NOMO-1 (cell line): ENCODE results near the gene ZNF487.
A peak's percentile ranks its signal among the peaks of the same experiment; 100 is the strongest.
"Not testable (repeated sequence)": the region's sequence is repeated elsewhere in the genome, so short reads cannot be mapped to it uniquely, and the experiment has no call there.

Source experiments
- DNase-seq, 2 experiments: peaks; one replicate each; lab custom pipeline; 2025; ENCODE audit not compliant: unreplicated experiment in 2 of 2; lab: John Stamatoyannopoulos, UW

ZNF487 gene

DNA sequence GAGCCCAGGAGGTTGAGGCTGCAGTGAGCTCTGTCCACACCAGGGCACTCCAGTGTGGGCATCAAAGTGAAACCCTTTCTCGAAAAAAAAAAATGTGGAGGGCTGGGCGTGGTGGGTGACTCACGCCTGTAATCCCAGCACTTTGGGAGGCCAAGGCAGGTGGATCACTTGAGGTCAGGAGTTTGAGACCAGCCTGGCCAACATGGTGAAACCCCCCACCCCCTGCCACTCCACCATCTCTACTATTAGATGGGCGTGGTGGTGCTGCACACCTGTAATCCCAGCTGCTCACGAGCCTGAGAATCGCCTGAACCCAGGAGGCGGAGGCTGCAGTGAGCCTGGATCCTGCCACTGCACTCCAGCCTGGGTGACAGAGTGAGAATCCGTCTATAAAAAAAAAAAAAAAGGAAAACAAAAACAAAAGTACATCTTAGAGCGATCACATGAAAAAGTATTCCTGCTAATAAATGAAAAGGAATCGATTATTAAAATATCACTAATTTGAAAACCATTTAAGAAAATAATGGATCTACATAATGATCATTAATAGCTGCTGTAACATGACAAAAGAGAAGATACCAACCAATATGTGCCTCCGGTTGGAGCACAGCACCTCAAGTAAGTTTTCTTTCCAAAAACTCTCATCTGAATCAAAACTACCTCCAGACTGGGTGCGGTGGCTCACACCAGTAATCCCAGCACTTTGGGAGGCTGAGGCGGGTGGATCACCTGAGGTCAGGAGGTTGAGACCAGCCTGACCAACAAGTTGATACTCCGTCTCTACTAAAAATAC is 32.8 kb upstream of the ZNF487 start:
- no peak for DNase-seq

DNA sequence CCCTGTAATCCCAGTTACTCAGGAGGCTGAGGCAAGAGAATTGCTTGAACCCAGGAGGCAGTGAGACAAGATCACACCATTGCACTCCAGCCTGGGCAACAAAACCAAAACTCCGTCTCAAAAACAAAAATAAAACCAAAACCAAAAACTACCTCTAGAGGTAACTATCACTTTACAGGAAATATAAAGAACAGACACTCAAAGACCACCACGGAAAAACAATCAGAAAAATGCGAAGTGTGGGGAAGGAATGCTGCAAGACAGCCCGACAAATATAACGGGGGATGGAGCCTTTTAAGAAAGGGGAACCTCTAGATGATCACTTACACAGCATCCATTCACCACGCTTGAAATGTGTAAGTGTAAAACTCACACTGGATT is 32.2 kb upstream of the ZNF487 start:
- peak in 1 of 2 experiments; percentile 44 for DNase-seq

DNA sequence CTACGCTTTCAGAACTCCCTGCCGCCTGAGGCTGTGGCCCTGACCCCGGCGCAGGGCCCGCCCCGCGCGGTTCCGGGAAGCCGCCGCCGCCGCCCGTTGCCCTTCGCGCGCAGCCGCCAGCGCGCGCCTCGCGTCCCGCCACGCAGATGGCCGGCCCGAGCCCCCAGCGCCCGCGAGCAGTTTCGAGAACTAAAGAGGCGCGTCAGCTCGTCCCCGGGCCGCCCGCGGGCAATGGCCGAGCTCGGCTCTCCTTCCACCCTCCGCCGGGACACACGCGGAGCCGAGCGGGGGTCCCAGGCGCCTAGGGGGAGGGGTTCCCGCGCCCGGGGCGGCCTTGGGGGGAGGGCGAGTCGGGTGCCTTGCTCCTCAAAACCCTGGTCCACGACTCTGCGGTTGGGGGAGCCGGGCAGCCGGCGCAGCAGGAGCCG is 29.7 kb upstream of the ZNF487 start:
- DNase-seq, result peak; percentile 34 to 54

DNA sequence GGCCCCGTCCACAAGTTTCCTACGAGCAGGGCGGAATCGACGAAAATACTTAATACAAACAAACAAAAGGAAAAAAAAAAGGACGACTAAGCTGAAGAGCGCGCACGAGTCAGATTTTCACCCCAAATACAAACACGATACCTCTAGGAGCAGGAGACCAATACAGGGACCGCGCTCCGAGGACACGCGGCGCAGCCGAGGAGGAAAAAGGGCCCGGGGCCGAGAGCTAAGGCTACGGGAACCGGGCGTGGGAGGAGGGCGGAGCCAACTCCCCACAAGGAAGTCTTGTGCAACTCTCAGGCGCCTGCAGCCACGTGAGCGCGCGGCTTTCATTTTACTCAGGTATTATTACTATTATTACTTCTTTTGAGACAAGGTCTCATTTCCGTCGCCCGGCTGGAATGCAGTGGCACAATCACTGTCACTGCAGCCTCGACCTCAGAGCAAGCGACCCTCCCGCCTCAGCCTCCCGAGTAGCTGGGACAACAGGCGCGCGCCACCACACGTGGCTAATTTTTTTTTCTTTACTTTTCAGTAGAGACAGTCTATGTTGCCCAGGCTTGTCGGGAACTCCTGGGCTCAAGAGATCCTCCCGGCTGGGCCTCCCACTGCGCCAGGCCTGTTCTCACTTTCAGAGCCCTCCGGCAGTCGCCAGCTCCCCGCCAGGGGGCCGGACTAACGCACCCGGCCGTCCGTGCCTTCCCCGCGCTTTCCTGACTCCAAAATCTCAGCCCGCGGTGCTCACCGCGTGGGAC is 29.2 kb upstream of the ZNF487 start:
- peak; percentile 91 to 94 for DNase-seq

DNA sequence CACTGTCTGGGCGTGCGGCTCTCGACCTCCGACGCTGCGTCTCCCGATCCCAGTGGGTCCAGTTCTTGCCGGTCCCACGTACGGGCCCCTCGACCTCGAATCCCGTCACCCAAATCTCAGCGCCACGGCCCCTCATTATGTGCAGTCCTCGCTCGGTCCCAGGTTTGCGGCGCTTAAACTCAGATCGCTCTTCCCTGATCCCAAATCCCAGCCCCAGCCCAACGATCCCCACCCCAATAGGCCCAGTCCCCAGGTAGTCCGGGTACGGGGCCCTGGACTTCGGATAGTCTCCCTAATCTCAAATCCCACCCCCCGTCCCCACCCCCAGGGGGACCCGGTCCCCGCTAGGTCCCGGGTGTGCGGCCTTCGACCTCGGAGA is 28.6 kb upstream of the ZNF487 start:
- no peak for DNase-seq

DNA sequence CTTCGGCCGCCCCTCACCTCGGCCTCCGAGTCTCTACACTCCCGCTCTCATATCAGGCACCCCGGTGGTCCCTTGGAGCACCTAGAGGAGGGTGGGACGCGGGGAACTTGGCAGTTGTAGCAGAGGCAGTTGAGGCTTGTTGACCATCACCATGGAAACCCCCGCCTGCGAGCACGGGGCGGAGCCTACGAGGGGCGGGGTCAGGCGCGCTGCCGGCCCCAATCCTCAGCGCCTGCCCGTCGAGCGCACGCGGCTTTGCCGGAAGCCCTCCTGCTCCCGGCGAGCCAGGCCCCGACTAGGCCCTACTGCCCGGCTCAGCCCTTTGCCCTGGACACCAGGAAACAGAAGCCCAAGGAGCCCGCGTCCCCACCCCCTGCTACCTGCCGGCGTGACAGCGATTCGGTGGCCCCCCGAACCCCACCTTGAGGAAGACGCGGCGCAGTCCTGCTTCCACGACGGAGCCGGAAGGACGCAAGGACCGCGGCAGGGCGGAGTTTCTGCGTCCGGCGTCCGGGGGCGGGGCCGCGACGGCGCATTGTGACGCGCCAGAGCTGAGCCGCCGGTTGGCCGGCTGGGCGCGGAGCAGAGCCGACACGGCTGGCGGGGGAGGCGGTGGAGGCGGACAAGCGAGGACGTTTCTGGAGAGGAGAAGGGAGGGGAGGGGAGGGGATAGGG is 28.1 kb upstream of the ZNF487 start, which contains the start of gene HNRNPF:
HNRNPF (minus strand) TSS at position 477 of the 675 bp plus-strand sequence. CDS start 21,302 bp downstream, outside the sequence.
- peak; percentile 90 to 95 for DNase-seq

DNA sequence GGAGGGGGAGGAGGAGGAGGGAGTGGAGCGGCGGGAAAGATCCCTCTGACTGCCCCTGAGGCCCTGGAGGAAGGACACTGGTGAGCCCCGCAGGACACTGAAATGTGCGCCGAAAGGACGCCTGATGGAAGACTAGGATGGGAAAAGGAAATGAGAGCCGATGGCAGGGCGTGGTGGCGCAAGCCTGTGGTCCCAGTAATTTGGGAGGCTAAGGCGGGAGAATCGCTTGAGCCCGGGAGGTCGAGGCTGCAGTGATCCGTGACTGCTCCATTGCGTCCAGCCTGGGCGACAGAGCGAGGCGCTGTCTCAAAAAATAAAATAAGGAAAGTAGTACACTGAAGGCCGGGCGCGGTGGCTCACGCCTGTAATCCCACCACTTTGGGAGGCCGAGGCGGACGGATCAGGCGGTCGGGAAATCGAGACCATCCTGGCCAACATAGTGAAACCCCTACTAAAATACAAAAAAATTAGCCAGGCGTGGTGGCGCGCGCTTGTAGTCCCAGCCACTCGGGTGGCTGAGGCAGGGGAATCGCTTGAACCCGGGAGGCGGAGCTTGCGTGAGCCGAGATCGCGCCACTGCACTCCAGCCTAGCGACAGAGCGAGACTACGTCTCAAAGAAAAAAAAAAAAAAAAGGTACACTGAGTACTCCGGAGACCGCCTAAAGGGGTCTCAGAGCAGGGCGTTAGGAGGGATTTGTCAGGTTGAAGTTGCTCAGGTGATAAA is 27.4 kb upstream of the ZNF487 start:
- DNase-seq, result peak in 1 of 2 experiments; percentile 37

DNA sequence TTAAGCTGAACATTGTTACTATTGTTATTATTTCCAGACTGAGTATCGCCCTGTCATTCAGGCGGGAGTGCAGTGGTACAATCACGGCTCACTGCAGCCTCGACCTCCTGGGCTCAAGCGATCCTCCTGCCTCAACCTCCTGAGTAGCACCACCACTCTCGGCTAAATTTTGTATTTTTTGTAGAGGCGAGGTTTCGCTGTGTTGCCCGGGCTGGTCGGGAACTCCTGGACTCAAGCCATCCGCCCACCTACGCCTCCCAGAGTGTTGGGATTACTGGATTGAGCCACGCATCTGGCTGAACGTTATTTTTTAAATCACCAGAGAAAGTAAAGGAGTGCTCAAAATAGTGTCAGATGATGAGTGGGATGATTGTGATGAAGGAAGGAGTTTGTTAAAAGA is 26.6 kb upstream of the ZNF487 start:
- DNase-seq, result no peak

DNA sequence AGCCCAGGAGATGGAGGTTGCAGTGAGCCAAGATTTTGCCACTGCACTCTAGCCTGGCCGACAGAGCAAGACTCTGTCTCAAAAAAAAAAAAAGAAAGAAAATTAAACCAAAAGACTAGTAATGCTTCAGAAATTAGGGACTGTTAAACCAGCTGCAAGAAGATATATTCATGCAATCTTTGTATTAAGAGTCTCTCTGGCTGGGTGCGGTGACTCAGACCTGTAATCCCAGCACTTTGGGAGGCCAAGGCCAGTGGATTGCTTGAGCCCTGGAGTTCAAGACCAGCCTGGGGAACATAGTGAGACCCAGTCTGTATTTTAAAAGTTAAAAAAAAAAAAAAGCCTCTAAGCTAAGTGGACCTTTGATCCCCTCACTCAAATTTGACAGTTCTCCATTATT is 25.4 kb upstream of the ZNF487 start:
- no peak for DNase-seq

DNA sequence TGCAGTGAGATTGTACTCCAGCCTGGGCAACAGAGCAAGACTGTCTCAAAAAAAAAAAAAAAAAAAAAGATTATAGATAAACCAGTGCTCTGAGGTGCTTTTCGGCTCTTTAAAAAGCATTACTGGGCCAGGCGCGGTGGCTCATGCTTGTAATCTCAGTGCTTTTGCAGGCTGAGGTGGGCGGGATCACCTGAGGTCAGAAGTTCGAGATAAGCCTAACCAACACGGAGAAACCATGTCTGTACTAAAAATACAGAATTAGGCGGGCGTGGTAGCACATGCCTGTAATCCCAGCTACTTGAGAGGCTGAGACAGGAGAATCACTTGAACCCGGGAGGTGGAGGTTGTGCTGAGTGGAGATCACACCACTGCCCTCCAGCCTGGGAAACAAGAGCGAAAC is 21.4 kb upstream of the ZNF487 start:
- no peak for DNase-seq

DNA sequence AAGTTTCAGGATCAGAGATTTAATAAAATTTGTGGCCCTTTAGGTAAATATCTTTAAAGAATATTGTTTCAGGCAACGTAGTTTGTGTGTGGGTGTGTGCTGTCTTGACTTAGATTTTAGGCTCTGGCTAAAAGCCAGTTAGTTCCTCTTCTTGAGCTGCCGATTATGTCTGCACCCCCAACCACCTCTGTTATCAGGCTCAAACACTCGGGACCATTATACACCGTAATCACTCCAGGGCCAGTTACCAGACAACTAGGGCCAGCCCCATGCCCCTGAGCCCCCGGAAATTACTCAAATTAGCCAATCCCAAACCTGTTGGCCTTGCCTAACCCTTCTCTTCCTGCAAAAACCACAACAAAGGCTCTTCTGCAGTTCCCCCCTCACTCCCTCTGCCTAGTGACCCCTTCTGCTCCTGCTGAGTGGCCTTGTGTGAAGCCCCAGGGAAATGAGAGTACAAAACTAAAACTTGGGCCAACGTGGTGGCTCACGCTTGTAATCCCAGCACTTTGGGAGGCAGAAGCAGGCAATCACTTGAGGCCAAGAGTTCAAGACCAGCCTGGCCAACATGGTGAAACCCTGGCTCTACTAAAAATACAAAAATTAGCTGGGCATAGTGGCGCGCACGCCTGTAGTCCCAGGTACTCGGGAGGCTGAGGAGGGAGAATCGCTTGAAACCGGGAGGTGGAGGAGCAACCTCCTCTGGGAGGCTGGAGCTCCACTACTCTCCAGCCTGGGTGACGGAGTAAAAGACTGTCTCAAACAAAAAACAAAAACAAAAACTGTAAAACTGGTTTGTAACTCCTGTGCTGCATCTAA is 18.8 kb upstream of the ZNF487 start:
- peak; percentile 98 to 99 for DNase-seq

DNA sequence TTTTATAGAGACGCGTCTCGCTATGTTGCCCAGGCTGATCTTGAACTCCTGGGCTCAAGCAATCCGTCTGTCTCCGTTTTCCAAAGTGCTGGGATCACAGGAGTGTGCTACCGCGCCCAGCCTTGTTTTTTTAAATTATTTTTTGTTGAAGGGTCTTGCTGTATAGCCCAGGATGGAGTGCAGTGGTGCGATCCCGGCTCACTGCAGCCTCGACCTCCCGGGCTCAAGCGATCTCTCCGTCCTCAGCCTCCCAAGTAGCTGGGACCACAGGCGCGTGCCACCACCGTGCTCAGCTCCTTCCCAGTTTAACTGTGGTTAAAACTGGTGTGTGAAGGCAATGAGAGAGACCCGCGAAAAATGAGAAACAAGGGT is 16.9 kb upstream of the ZNF487 start:
- no peak for DNase-seq

DNA sequence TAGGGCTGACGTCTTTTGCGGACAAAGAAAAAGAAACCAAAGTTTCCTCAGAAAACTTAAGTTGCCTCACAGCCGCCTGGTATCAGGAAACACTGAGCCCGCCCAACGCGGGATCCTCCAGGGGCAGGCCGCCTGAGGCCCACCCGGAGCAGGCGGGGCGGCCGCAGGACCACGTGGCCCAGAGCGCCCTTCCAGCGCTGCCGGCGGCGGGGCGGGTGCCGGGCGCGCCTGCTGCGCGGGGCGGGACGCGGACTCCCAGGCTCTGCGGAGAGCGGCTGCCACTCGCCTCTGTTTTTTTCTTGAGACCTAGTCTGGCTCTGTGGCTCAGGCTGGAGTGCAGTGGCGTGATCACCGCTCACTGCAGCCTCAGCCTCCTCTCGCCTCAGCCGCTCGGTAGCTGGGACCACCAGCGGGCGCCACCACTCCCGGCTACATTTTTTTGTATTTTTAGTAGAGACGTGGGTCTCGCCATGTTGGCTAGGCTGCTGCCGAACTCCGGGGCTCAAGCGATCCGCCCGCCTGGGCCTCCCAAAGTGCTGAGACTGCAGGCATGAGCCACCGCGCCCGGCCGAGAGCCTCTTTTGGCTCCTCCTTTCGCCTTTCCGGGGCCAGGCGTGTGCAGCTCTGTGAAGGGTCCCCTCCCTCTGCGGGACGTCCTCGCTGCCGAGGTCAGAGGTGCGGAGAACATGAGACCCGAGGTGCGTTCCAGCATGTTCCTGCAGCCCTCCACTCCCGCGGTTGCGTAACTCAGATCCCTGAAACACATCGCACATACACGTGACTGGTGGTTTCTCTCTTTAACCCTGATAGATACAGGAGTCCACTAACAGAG is 16.3 kb upstream of the ZNF487 start:
- peak; percentile 87 to 93 for DNase-seq

DNA sequence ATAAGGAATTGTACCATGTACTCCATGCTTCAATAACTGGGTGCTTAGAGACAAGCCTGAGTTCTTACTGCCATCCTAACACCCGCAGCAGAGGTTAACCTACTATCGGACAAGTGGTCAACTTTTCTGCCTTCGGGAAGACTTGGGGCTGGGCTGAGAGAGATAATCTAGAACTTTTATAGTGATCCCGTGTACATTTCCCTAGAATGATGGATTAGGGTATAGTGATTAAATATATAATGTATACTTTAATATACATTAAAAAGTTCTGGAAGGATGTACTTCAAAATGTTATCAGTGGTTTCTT is 15.8 kb upstream of the ZNF487 start:
- DNase-seq, result no peak

DNA sequence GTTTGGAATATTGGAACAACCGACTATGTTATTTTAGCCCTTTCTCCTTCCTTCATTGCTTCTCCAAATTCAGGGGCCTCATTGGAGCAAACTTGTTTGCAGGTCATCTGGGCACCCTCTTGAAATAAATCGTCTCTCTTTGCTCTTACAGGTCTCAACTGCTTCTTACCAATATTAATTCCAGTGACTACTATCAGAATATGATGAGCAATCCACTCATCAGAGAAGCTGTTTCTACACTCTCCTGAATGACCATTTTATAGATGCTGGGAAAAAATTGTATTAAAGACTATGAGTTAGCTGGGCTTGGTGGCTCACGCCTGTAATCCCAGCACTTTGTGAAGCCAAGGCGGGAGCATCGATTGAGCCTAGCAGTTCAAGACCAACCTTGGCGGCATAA is 15.4 kb upstream of the ZNF487 start:
- no peak for DNase-seq

DNA sequence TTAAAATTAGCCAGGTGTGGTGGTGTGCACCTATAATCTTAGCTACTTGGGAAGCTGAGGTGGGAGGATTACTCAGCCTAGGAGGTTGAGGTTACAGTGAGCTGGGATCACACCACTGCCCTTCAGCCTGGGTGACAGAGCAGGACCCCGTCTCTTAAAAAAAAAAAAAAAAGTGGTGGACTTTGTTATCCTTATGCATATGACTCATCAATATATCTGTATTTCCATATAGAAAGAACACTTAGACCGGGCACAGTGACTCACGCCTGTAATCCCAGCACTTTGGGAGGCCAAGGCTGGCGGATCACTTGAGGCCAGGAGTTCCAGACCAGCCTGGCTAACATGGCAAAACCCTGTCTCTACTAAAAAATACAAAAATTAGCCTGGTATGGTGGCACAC is 15.0 kb upstream of the ZNF487 start:
- DNase-seq, result not testable (repeated sequence)

DNA sequence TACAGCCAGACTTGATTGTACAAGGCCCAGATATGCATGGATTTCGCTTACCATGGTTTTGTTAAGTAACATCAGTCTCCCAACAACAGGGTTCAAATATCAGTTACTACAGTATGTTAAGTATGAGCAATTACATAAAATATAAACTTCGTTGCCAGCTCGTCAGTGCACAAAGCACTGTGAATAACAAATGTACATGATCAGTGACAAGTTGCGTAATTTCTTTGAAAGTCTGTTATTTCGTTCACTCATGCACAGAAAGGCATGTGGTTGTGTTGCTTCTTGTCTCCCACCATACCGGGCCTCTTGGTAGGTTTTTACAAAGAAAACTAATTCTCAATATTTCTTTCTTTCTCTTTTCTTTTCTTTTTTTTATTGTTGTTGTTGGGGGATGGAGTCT is 12.5 kb upstream of the ZNF487 start:
- DNase-seq, result no peak

DNA sequence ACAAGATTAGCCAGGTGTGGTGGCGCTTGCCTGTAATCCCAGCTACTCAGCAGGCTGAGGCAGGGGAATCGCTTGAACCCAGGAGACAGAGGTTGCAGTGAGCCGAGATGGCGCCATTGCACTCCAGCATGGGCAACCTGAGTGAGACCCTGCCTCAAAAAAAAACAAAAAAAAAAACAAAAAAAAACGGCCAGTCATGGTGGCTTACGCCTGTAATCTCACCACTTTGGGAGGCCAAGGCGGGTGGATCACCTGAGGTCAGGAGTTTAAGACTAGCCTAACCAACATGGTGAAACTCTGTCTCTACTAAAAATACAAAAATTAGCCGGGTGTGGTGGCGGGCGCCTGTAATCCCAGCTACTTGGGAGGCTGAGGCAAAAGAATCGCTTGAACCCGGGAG is 10.4 kb upstream of the ZNF487 start:
- DNase-seq, result not testable (repeated sequence)

DNA sequence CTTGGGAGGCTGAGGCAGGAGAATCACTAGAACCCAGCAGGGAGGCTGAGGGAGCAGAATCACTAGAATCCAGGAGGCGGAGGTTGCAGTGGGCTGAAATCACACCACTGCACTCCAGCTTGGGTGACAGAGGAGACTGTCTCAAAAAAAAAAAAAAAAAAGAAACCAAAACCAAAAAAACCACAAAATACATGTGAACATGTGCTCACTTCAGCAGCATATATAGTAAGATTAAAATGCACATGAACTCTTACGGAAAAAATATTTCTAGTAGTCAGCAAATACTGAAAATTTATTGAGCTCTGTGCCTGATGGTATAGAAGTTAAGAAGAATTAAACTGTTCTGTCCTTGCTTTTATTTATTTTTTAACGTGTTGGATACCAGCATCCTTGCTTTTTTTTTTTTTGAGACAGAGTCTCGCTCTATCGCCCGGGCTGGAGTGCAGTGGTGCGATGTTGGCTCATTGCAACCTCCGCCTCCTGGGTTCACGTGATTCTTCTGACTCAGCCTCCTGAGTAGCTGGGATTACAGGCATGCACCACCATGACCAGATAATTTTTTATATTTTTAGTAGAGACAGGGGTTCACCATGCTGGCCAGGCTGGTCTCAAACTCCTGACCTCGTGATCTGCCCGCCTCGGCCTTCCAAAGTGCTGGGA is 9.6 kb upstream of the ZNF487 start:
- no peak for DNase-seq
